KOPT-K1 (cell line): ENCODE measurements around the gene TAPT1.

ENCODE experiments used
- H3K27ac ChIP-seq: fragments of 200-600 bp; sonication (generic); 2 replicates; pipeline ENCODE4 v1.5.1; 2016; ENCODE audit warnings: antibody characterized with exemption, mild to moderate bottlenecking, low read depth, low read length; ENCODE audit not compliant: poor library complexity, severe bottlenecking
- H3K36me3 ChIP-seq: fragments of 200-600 bp; sonication (generic); 2 replicates; pipeline ENCODE4 v1.5.1; 2017; ENCODE audit warnings: antibody characterized with exemption, mild to moderate bottlenecking, low read length, moderate library complexity; ENCODE audit not compliant: insufficient read depth
- H3K9me3 ChIP-seq: fragments of 200-600 bp; sonication (generic); 2 replicates; pipeline ENCODE4 v1.5.1; 2017; ENCODE audit warnings: antibody characterized with exemption, low read length, mild to moderate bottlenecking; ENCODE audit not compliant: insufficient read depth, poor library complexity, severe bottlenecking

TAPT1 gene

DNA sequence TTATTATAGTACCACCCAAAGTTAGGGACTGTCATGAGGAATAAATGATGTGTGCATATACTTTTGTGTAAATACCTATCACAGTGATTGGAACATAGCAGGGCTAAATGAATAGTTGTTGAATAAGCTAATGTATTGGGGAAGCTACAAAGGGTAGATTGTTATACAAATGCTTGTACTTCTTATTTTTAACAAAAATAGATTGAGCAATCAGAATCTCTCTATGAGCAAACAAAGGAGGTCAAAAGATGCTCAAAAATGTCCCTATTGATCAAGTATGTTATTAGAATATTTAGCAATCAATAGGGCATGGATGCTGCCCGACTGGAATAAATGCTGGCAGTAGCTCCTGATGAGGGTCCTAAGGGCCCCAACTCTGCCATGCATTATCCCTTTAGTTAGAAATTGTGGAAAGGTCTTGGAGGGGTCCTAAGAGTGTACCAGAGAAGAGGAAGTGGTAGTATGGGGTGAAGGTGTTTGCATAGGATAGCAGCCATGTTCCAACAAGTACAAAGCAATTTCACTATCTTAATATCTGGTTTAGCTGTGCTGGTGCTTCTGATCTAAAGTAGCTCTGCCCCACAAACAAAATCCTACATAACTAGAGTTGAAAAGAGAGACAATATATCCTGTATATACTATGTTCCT is 33.1 kb upstream of the TAPT1 start:
- Histone ChIP-seq H3K36me3 (no peaks in the 10 kb centered on the region), H3K9me3 (peaks cover 10% of the 10 kb centered on the region), H3K27ac (no peak overlapping the region)

DNA sequence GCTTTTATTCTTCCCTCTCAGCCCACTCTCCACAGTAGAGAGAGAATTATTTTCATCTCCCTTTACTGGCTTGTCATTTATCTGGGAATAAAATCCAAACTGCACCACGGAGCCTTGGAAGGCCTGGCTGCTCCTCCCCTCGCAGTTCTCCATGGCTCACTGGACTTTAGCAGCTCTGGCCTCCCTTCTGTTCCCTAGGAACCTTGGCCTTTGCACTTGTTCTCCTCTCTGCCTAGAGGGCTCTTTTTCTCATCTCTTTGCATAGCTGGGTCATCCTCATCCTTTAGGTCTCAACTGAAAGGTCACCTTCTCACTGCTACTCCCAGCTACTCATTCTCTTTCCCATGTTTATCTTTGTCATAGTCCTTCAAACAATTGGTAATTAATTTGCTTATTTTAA is 31.3 kb upstream of the TAPT1 start:
- Histone ChIP-seq H3K9me3 (peaks cover 10% of the 10 kb centered on the region), H3K36me3 (0 out of 2 replicates have a peak, but pooled peaks cover 6% of the 10 kb centered on the region), H3K27ac (no peak overlapping the region)

DNA sequence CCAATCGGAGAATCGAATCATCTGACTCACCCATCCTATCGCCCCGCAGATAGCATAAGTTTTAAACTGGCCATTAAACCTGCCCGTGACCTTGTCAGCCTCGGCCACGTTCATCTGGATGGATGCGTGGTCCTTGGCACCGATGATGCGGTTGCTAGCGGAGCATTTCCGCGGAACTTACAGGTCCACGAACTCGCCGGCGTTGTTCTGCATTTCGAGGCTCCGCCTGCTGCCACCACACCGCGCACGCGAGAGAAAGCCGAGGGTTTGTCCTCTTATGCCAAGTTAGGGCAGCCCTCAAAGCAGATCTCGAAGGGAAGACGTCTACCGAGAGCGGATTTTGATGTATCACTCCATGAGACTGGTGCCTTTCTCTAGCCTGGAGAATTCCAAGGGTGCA is 30.1 kb upstream of the TAPT1 start:
- Histone ChIP-seq H3K9me3 (peaks cover 10% of the 10 kb centered on the region), H3K27ac (no peak overlapping the region), H3K36me3 (0 out of 2 replicates have a peak, but pooled peaks cover 6% of the 10 kb centered on the region)

DNA sequence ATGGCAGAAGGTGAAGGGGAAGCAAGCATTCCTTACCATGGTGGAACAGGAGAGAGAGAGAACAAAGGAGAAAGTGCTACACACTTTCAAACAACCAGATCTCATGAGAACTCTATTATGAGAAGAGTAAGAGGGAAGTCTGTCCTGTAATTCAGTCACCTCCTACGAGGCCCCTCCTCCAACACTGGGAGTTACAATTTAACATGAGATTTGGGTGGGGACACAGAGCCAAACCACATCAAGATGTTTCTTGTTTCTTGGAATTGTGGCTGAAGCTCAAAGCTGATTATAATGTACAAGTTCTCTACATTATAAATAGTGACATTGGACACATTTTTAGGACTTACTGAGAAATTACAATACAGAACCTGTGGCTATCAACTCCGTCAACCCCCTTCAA is 29.5 kb upstream of the TAPT1 start:
- 0 out of 2 replicates have a peak, but pooled peaks cover 6% of the 10 kb centered on the region for H3K36me3 ChIP-seq
- H3K9me3 ChIP-seq = peaks cover 10% of the 10 kb centered on the region
- H3K27ac ChIP-seq = no peak overlapping the region

DNA sequence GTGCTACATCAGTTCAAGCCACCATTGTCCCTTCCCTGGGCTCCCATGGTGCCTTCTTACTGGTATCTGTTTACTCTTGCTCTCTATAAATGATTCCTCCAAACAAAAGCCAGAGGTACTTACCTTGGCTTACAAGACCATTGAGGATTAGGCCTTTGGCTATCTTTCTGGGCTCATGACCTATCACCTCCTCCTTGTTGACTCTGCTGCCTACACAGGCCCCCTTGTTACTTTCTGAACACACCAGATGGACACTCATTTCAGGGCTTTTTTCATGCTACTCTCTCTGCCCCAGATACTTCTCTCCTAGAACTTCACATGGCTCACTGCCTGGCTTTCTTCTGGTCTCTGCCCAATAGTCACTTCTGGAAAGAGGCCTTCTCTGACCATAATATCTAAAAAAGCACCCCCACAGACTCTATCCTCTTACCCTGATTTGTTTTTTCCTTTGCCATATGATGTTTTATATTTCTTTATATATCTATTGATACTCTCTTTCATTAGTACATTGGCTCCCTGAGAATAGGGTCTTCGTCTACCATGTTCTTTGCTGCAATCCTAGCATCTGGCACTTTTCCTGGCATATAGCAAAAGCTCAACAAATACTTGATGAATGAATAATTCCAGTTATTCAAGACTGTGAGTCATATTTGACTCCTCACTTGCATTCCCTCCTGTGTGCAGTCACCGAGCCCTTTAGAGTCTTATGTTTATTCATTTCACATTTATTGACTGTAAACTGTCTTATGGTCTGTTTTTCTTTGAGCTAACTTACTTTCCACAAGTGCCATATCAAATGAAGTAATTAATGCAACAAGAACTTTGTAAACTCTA is 27.1 kb upstream of the TAPT1 start:
- Histone ChIP-seq H3K36me3 (0 out of 2 replicates have a peak, but pooled peaks cover 6% of the 10 kb centered on the region), H3K27ac (no peak overlapping the region), H3K9me3 (peaks cover 10% of the 10 kb centered on the region)

DNA sequence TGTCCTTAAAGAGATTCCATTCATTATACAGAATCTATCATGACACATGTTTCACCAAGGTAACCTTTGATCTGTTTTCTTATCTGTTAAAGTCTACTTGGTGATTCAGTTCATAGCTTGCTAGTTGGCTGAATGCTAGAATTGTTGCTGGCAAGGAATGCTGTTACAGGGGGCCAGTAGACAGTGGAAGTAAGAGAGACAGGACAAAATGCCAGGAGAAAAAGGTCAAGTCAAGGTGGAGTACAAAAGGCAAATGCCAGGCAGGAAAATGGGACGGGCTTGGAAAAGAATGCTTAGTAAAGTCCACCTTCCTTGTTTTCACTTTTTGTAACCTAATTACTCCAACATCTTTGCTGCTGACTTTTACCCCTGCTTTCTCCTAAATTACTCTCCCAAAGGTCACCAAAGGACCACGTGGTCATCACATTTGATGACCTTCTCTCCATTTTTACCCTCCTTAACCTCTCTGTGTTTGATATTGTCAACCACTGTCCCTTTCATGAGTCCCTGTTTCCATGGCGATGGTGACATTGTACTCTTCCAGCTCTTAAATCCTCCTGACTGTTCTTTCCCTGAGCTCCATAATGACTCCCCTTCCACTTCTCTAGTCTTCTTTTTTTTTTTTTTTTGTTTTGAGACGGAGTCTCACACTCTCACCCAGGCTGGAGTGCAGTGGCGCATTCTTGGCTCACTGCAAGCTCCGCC is 24.5 kb upstream of the TAPT1 start:
- peaks cover 6% of the 10 kb centered on the region; the same call in 1 of the 2 replicates for H3K36me3 ChIP-seq
- H3K9me3 ChIP-seq = peaks cover 1% of the 10 kb centered on the region
- H3K27ac ChIP-seq = no peak overlapping the region

DNA sequence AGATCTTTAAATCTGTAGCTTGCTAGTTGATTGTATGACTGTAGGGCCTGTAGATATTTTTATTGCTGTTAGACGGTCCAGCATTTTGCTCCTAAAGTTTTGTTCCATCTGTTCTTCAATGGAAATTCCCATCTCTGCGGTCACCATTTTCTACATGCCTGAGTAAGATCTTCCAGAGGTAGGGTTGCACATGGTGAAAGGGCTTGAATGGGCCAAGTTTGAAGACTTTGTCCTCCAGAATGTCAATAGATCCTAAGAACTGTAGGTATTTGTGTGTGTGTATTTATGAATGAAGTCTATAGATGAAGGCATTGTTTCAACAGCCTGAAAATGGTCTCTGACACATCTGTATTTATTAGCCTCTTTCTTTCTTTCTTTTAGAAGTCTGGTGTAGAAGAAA is 22.3 kb upstream of the TAPT1 start:
- peaks cover 6% of the 10 kb centered on the region; the same call in 1 of the 2 replicates for H3K36me3 ChIP-seq
- H3K9me3 ChIP-seq = no peaks in the 10 kb centered on the region
- no peak overlapping the region for H3K27ac ChIP-seq

DNA sequence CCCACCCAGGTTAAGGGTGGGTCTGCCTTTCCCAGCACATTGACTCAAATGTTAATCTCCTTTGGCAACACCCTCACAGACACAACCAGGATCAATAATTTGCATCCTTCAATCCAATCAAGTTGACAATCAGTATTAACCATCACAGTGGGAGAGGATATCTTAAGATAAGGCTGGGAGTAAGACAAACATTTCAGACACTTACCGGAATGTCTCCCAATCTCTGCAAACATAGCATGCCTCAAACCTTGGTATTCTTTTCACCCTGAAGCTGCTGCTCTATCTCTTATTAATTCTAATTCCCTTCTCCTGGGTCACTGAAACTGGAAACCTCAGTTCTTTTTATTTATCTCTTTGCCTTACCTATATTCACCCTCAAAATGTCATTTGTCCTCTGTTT is 19.0 kb upstream of the TAPT1 start:
- no peaks in the 10 kb centered on the region for H3K9me3 ChIP-seq
- no peaks in the 10 kb centered on the region; the same call in 1 of the 2 replicates for H3K36me3 ChIP-seq
- no peak overlapping the region for H3K27ac ChIP-seq

DNA sequence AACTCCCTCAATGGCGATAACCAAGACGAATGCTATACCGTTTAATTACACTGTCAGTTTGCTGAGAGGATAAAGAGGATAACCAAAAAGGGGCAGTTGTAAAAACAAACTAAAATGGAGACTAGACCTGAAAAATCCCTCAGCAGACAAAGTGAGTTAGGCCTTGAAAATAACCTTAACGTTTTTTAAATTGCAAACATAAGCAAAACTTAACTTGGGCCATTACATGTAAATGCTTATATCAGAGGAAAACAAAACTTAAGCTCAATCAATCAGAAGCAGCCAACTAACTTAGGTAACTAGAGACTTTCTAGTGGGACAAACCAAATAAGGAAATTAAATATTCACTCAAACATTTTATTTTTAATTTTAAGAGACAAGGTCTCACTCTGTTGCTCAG is 17.0 kb upstream of the TAPT1 start:
- H3K9me3 ChIP-seq = no peaks in the 10 kb centered on the region
- no peak overlapping the region for H3K27ac ChIP-seq
- no peaks in the 10 kb centered on the region; the same call in 1 of the 2 replicates for H3K36me3 ChIP-seq

DNA sequence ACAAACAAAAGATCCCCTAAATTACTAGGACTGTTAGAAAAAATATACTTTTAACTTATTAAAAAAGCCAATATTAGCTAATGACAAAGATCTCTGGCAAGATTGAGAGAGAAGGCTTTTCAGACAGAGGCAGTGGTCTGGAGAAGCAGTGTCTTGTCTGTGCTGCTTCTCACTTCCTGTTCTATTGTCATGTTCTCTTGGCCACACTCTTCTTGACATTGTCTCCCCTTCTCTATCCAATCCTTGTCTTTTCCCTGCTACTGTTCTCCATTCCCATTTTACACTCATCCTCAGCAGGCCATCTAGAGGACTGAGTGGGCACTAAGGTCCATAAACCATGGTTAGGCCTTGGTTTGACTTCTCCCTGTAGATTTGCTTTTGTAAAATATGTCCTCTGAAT is 14.0 kb upstream of the TAPT1 start:
- H3K36me3 ChIP-seq = no peaks in the 10 kb centered on the region
- no peaks in the 10 kb centered on the region for H3K9me3 ChIP-seq
- H3K27ac ChIP-seq = no peak overlapping the region

DNA sequence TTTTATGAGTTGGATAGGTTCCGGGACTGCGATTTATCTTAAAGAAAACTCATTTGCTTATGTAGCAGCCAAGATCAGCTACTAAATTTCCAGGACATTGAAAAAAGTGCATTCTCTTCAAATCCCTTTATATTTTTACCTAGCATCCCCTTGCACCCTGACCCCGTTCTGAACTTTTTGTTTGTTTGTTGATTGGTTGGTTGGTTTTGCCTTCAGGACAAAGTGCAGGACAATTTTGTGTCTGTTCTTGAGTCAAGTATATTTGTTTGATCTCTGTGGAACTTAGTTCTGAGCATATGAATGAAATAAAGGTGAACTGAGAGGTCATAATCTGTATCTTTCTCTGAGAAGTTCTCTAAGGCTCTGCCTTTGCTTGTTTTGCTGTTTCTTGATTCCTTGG is 12.8 kb upstream of the TAPT1 start:
- no peak overlapping the region for H3K27ac ChIP-seq
- H3K9me3 ChIP-seq = no peaks in the 10 kb centered on the region
- no peaks in the 10 kb centered on the region for H3K36me3 ChIP-seq

DNA sequence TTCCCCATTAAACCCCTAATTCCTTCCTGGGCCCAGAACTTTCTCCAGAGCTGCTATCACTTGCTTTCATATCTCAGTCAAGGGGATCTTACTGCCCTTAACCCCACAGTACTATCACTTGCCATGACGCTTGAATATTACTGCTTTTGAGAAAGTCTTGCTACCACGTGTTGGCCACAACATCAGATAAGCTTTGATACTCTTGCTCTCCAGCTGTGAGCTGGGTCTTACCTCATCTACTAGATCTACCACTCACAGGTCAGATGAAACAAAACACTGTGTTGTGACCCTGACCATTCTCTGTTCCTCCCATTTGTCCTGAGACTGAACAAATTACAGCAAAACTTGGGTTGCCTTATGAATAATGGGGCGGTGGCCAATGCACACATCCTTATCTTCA is 12.1 kb upstream of the TAPT1 start:
- no peak overlapping the region for H3K27ac ChIP-seq
- no peaks in the 10 kb centered on the region for H3K9me3 ChIP-seq
- no peaks in the 10 kb centered on the region for H3K36me3 ChIP-seq

DNA sequence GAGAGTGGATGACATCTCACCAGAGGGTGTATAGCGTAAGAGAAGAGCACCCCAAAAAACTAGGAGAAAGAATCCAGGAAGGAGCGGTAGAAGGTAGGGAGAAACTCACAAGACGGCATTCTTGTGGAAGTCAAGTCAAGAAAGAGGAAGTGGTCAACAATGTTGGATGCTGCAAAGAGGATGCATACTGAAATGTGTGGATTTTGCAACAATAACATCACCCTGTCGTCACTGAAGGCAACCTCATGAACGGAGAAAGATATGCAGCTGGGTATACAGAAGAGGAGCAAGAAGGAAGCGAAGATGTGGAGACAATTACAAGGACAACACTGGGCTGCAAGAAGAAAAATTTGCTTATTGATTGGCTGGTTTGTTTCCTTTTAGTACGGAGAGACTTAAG is 11.4 kb upstream of the TAPT1 start:
- H3K36me3 ChIP-seq = no peaks in the 10 kb centered on the region

DNA sequence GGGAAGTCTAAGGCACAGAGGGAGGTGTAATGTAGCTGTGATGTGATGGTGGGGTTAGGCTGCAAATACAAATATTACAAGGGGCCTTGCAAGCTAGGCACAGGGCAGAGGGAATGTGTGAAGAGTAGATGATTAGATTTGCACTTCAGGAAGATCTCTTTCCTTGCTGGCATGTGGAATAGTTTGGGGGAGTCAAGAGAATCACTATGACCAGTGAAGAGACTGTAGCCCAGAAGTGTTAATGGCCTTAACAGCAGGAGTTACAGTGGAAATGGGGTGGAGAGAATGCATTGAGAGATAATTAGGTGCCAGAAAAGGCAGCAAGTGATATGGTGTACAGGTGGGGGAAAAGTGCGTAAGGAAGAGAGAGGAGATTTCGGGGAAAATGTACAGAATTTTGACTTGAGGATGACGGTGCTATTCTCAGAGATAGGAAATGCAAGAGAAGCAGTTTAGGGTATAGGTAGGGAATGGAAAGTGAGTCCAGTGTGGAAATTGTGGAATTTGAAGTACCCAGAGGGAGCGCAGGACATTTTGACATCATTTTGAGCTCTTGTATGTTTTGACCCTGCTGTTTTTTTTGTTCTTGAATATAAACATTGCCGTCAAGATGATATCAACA is 10.2 kb upstream of the TAPT1 start:
- Histone ChIP-seq H3K9me3 (no peaks in the 10 kb centered on the region), H3K27ac (no peak overlapping the region), H3K36me3 (no peaks in the 10 kb centered on the region)

More for the DNA sequence above, 11.4 kb upstream of the TAPT1 start:
- Histone ChIP-seq H3K9me3 (no peaks in the 10 kb centered on the region), H3K27ac (no peak overlapping the region)

DNA sequence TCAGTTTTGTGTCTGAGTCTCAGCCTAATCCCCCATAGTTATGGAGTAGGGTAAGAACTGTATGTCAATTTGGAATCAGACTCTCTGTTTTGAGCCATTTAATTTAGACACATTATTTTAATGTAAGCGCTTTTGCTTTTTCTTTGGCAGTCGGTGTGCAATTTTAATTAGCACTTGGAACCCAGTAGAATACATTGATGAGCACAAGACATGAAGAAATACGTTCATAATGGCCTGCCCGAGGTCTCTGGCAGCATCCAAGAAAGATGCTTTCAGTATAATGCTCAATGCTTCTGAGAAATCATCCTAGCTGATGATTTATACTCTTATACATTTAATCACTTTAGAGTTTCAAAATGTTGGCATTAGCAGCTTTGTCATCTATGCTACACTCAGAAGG is 8.9 kb upstream of the TAPT1 start:
- H3K9me3 ChIP-seq = no peaks in the 10 kb centered on the region
- no peaks in the 10 kb centered on the region for H3K36me3 ChIP-seq
- H3K27ac ChIP-seq = no peak overlapping the region
